Neural cell (in vitro differentiated cells): ENCODE data around the gene RAB3GAP2. TPM values are rescaled to one million over a fixed set of nuclear protein-coding genes. Genes with fewer than 3 reads are reported as not detected.

Experiments
- H2AFZ ChIP-seq: fragments of 200-600, 300-800 bp; sonication (generic), shearing (Covaris generic); 2 replicates; pipeline ENCODE4 v1.6.0; 2014; ENCODE audit warnings: low read depth, mild to moderate bottlenecking, antibody characterized with exemption, low read length, moderate library complexity
- H3F3A ChIP-seq: fragments of 200-600 bp; shearing (Covaris generic); 2 replicates; pipeline ENCODE4 v1.6.1; 2016; ENCODE audit warnings: mild to moderate bottlenecking, moderate library complexity, mixed read lengths, antibody characterized with exemption, low read length; ENCODE audit not compliant: insufficient read depth, poor library complexity, severe bottlenecking
- H3K27ac ChIP-seq: fragments of 200-600, 300-800 bp; sonication (generic), shearing (Covaris generic); 2 replicates; pipeline ENCODE4 v1.5.1; 2014; ENCODE audit warnings: mild to moderate bottlenecking, low read length, moderate library complexity
- H3K27me3 ChIP-seq: fragments of 300-800, 200-600 bp; sonication (generic), shearing (Covaris generic); 2 replicates; pipeline ENCODE4 v1.6.0; 2014; ENCODE audit warnings: mild to moderate bottlenecking, low read depth, low read length, moderate library complexity; ENCODE audit not compliant: insufficient read depth
- H3K36me3 ChIP-seq: fragments of 300-800, 200-600 bp; sonication (generic), shearing (Covaris generic); 2 replicates; pipeline ENCODE4 v1.5.1; 2014; ENCODE audit warnings: mild to moderate bottlenecking, antibody characterized with exemption, low read length, moderate library complexity; ENCODE audit not compliant: insufficient read depth
- H3K4me2 ChIP-seq: fragments of 300-800, 200-600 bp; sonication (generic), shearing (Covaris generic); 2 replicates; pipeline ENCODE4 v1.6.0; 2014; ENCODE audit warnings: mild to moderate bottlenecking, low read length
- H3K4me3 ChIP-seq: fragments of 300-800, 200-600 bp; sonication (generic), shearing (Covaris generic); 2 replicates; pipeline ENCODE4 v1.5.1; 2014; ENCODE audit warnings: mild to moderate bottlenecking, low read length, moderate library complexity
- H3K79me2 ChIP-seq: fragments of 200-600 bp; shearing (Covaris generic); replicated peaks from 2 replicates; pipeline ENCODE4 v1.6.0; 2014; ENCODE audit warnings: mild to moderate bottlenecking, low read length, moderate library complexity; ENCODE audit not compliant: insufficient read depth
- H3K9ac ChIP-seq: fragments of 300-800, 200-600 bp; sonication (generic), shearing (Covaris generic); 2 replicates; pipeline ENCODE4 v1.6.1; 2016; ENCODE audit warnings: mild to moderate bottlenecking, low read length, mixed read lengths
- H3K9me2 ChIP-seq: fragments of 200-600 bp; shearing (Covaris generic); 2 replicates; pipeline ENCODE4 v1.6.1; 2016; ENCODE audit warnings: mild to moderate bottlenecking, low read length, mixed read lengths; ENCODE audit not compliant: insufficient read depth
- H3K9me3 ChIP-seq: fragments of 200-600, 300-800 bp; sonication (generic), shearing (Covaris generic); 2 replicates; pipeline ENCODE4 v1.6.1; 2016; ENCODE audit warnings: mild to moderate bottlenecking, mixed run types, low read length, moderate library complexity, mixed read lengths
- H4K20me1 ChIP-seq: fragments of 200-600 bp; shearing (Covaris generic); 2 replicates; pipeline ENCODE4 v1.6.1; 2016; ENCODE audit warnings: mild to moderate bottlenecking, mixed run types; ENCODE audit not compliant: insufficient read depth
- EP300 ChIP-seq: fragments of 450-650 bp; conservative IDR thresholded peaks from 2 replicates; pipeline ENCODE4 v1.6.1; 2014; ENCODE audit warnings: antibody characterized with exemption, mild to moderate bottlenecking, moderate library complexity; ENCODE audit not compliant: poor library complexity, severe bottlenecking
- EZH2 ChIP-seq: fragments of 200-600, 300-800 bp; shearing (Covaris generic), sonication (generic); IDR thresholded peaks from 2 replicates; pipeline ENCODE4 v1.6.1; 2014; ENCODE audit warnings: antibody characterized with exemption, low read length, borderline replicate concordance, mild to moderate bottlenecking; ENCODE audit not compliant: insufficient read depth, poor library complexity, severe bottlenecking
- MXI1 ChIP-seq: fragments of 450-650 bp; conservative IDR thresholded peaks from 2 replicates; pipeline ENCODE4 v1.6.1; 2014; ENCODE audit warnings: antibody characterized with exemption, mild to moderate bottlenecking; ENCODE audit not compliant: poor library complexity, severe bottlenecking
- POLR2AphosphoS5 ChIP-seq: IDR thresholded peaks from 2 replicates; pipeline ENCODE4 v1.6.1; 2012
- RAD21 ChIP-seq: fragments of 450-650 bp; conservative IDR thresholded peaks from 2 replicates; pipeline ENCODE4 v1.6.1; 2014; ENCODE audit warnings: antibody characterized with exemption, mild to moderate bottlenecking, moderate library complexity
- SMC3 ChIP-seq: fragments of 450-650 bp; conservative IDR thresholded peaks from 2 replicates; pipeline ENCODE4 v1.6.1; 2014; ENCODE audit warnings: antibody characterized with exemption, mild to moderate bottlenecking, moderate library complexity; ENCODE audit not compliant: poor library complexity
- TAF1 ChIP-seq: IDR thresholded peaks from 2 replicates; pipeline ENCODE4 v1.6.1; 2012; ENCODE audit warnings: low read depth
- polyA plus RNA-seq: library from polyadenylated mRNA; depleted of rRNA; stranded (reverse); fragments of >200 nt; gene quantifications from 2 replicates; pipeline ENCODE4 v1.2.3, GENCODE V29; 2014
- TF ChIP-seq, protein P1 (sequence below): fragments of 450-650 bp; IDR thresholded peaks from 2 replicates; pipeline ENCODE4 v1.5.1; 2014; ENCODE audit warnings: antibody characterized with exemption, mild to moderate bottlenecking, moderate library complexity; ENCODE audit not compliant: poor library complexity, severe bottlenecking
- TF ChIP-seq, protein P2 (sequence below): IDR thresholded peaks from 2 replicates; pipeline ENCODE4 v1.6.1; 2012; ENCODE audit warnings: borderline replicate concordance

Gene RAB3GAP2
- polyA plus RNA-seq, 1 donor from 2014 or later = 39.9 TPM

DNA sequence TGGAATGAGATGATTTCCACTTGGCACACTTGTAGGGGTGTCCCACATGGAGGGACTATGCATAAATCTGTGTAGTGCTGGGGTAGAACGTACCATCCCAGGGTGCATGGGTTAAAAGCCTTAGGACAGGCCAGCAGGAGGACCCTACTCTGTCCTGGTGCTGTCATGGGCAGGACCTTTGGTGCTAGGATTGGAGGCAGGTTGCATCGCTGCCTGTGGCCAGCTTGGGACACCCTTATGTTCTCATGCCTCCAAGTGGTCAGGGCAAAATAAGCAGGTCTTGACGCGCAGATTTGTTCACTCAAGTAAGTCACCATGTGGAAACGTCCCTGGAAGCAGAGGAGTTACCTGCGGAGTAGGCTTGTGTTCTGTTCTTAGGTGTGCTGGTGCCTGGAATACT is 49.5 kb upstream of the RAB3GAP2 start:
- TF ChIP-seq TAF1 (no peak), SMC3 (no peak), EP300 (no peak), POLR2AphosphoS5 (no peak), EZH2 (no peak), MXI1 (no peak), RAD21 (no peak)
- TF ChIP-seq, protein P1, sequence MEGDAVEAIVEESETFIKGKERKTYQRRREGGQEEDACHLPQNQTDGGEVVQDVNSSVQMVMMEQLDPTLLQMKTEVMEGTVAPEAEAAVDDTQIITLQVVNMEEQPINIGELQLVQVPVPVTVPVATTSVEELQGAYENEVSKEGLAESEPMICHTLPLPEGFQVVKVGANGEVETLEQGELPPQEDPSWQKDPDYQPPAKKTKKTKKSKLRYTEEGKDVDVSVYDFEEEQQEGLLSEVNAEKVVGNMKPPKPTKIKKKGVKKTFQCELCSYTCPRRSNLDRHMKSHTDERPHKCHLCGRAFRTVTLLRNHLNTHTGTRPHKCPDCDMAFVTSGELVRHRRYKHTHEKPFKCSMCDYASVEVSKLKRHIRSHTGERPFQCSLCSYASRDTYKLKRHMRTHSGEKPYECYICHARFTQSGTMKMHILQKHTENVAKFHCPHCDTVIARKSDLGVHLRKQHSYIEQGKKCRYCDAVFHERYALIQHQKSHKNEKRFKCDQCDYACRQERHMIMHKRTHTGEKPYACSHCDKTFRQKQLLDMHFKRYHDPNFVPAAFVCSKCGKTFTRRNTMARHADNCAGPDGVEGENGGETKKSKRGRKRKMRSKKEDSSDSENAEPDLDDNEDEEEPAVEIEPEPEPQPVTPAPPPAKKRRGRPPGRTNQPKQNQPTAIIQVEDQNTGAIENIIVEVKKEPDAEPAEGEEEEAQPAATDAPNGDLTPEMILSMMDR = no peak
- TF ChIP-seq, protein P2, sequence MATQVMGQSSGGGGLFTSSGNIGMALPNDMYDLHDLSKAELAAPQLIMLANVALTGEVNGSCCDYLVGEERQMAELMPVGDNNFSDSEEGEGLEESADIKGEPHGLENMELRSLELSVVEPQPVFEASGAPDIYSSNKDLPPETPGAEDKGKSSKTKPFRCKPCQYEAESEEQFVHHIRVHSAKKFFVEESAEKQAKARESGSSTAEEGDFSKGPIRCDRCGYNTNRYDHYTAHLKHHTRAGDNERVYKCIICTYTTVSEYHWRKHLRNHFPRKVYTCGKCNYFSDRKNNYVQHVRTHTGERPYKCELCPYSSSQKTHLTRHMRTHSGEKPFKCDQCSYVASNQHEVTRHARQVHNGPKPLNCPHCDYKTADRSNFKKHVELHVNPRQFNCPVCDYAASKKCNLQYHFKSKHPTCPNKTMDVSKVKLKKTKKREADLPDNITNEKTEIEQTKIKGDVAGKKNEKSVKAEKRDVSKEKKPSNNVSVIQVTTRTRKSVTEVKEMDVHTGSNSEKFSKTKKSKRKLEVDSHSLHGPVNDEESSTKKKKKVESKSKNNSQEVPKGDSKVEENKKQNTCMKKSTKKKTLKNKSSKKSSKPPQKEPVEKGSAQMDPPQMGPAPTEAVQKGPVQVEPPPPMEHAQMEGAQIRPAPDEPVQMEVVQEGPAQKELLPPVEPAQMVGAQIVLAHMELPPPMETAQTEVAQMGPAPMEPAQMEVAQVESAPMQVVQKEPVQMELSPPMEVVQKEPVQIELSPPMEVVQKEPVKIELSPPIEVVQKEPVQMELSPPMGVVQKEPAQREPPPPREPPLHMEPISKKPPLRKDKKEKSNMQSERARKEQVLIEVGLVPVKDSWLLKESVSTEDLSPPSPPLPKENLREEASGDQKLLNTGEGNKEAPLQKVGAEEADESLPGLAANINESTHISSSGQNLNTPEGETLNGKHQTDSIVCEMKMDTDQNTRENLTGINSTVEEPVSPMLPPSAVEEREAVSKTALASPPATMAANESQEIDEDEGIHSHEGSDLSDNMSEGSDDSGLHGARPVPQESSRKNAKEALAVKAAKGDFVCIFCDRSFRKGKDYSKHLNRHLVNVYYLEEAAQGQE = no peak
- H3K9me3 ChIP-seq = no peaks in the 10 kb centered on the region
- no peaks in the 10 kb centered on the region for H3K79me2 ChIP-seq
- H3K4me3 ChIP-seq = no peak overlapping the region
- H3K4me2 ChIP-seq = no peak overlapping the region
- H3K36me3 ChIP-seq = no peaks in the 10 kb centered on the region
- no peaks in the 10 kb centered on the region for H3F3A ChIP-seq
- H3K27ac ChIP-seq = no peak overlapping the region
- H3K9me2 ChIP-seq = no peaks in the 10 kb centered on the region
- H2AFZ ChIP-seq = no peak overlapping the region
- H3K9ac ChIP-seq = no peak overlapping the region
- H4K20me1 ChIP-seq = no peaks in the 10 kb centered on the region
- H3K27me3 ChIP-seq = no peaks in the 10 kb centered on the region

GRCh38 chr1:220320709-220321108 is 48.5 kb upstream of the RAB3GAP2 start:
- Histone ChIP-seq H3K79me2 (no peaks in the 10 kb centered on the region), H2AFZ (no peak overlapping the region), H3K27me3 (no peaks in the 10 kb centered on the region), H4K20me1 (no peaks in the 10 kb centered on the region), H3K9me3 (no peaks in the 10 kb centered on the region), H3K4me3 (no peak overlapping the region), H3K9me2 (no peaks in the 10 kb centered on the region), H3K9ac (no peak overlapping the region), H3K36me3 (no peaks in the 10 kb centered on the region), H3K4me2 (no peak overlapping the region), H3F3A (no peaks in the 10 kb centered on the region), H3K27ac (no peak overlapping the region)
- no peak for TF ChIP-seq EP300

DNA sequence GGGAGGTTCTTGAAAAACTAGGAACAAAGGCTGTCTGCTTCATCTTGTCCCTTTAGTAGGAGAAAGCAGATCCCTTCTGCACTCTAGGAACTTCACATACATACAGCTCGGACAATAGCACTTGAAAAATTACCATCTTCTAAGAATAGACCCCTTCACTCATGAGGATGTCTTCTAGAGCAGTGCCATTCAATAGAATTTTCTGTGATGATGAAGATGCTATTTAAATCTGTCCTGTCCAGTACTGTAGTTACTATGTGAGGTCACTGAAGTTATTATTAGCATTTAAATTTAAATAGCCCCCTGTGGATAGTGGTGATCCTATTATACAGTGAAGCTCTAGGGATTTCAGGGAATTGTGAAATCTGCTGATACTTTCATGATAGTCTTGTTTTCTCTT is 46.4 kb upstream of the RAB3GAP2 start:
- Histone ChIP-seq H4K20me1 (no peaks in the 10 kb centered on the region), H3K4me3 (no peak overlapping the region), H3K27ac (no peak overlapping the region), H3K9ac (no peak overlapping the region), H3F3A (no peaks in the 10 kb centered on the region), H3K4me2 (no peak overlapping the region), H3K9me2 (no peaks in the 10 kb centered on the region), H3K36me3 (no peaks in the 10 kb centered on the region), H3K79me2 (no peaks in the 10 kb centered on the region), H3K9me3 (no peaks in the 10 kb centered on the region), H2AFZ (no peak overlapping the region), H3K27me3 (no peaks in the 10 kb centered on the region)
- TF ChIP-seq RAD21 (no peak), SMC3 (no peak), EP300 (no peak), TAF1 (no peak), EZH2 (no peak)
- TF ChIP-seq, protein P2 = no peak
- TF ChIP-seq, protein P1 = no peak
